Measurements from ENCODE around the gene ZFAND3.

DNA sequence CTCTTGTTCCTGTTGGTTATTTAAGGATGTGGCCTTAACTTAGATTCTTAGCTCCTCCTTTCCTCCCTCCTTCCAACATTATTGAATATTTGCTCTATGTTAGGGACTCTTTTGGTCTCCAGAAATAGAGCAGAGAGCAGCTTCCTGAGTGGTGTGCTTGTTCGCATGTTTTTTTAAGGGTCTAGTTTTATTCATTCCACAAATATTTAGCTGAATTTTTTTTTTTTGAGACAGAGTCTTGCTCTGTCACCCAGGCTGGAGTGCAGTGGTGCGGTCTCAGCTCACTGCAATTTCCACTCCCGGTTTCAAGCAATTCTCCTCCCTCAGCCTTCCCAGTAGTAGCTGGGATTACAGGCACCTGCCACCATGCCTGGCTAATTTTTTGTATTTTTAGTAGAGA, 169.2 kb downstream of the ZFAND3 start:
- no peak for TF ChIP-seq POLR2A (IDR thresholded peaks at IDR 0.05)
- no peak for TF ChIP-seq CTCF (IDR thresholded peaks at IDR 0.05)
- no peak for TF ChIP-seq EP300 (IDR thresholded peaks at IDR 0.05)
